HG03460 (cell line): ENCODE measurements around the gene MEPCE.

Experiments
- ATAC-seq: cut with Tn5 transposase; IDR thresholded peaks from one replicate; pipeline ENCODE4 v1.9.1; 2021; ENCODE audit not compliant: unreplicated experiment

MEPCE gene

DNA sequence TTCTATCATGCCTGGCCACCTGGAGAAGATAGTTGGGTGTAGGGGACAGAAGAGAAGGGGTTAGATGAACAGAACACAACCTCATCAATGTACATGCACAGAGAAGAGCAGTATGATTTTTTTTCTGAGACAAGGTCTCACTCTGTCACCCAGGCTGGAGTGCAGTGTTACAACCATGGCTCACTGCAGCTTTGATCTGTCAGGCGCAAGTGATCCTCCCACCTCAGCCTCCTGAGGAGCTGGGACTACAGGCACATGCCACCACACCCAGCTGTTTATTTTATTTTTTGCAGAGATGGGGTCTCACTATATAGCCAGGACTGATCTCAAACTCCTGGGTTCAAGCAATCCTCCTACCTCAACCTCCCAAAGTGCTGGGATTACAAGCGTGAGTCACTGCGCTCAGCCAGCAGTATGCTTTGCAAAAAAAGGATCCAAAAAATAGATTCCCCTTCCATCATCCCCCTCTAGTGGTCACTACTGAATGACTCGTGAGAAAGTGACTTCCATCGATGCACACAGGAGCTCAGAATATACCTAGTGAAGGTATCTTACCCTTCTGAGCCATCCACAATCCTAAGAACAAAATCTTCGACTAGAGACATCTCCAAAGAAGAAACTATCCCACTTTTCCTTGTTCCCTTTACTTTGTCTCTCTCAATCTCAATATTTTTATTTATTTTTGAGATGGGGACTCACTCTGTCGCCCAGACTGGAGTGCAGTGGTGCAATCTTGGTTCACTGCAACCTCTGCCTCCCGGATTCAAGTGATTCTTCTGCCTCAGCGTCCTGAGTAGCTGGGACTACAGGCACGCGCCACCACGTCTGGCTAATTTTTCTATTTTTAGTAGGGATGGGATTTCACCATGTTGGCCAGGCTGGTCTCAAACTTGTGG lies 22.1 kb upstream of the MEPCE start:
- ATAC-seq: no peak

DNA sequence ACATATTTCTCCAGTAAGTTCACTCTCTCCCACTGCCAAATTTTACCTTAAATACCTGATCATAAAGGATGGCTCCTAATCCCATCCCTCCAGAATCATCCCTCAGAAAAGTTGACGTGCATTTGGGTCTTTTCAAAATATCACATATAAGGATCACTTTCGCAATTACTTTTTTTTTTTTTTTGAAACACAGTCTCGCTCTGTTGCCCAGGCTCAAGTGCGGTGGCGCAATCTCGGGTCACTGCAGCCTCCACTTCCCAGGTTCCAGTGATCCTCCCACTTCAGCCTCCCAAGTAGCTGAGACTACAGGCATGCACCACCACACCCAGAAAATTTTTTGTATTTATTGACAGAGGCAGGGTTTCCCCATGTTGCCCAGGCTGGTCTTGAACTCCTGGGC lies 18.5 kb upstream of the MEPCE start:
- no peak for ATAC-seq

DNA sequence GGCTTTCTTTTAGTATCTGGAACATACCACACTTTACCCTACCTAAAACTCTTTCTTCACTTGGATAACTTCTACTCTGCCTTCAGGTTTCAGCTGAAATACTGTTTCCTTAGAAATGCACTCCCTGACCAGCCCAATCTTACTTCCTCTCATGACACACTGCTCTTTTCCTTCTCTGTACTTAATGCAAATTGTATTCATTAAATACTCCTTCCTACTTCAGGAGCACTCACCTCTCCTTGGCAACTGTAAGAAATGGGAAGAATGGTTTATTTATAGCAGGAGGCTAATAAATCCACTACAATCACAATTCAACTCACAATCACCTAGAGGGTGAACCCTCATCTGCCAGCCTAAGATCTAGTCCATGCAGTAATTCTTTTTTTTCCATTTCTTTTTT lies 16.3 kb upstream of the MEPCE start:
- no peak for ATAC-seq

DNA sequence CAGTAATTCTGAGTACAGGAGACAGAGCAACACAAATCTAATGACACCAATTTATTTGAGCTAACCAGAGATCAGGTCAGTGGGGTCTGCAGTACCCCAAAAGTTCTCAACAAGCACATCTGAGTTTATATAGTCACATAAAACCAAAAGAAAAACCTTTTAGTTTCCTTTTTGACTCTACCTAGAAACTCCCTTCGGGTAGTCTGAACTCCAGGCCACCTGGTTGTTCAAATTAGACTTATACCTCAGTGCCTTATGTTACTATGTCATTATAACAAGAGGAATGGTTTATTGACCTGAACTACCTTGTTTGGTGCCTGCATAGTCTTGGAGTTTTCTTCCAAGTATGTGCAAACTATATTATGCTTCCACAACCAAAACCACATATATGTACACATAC lies 15.7 kb upstream of the MEPCE start:
- no peak for ATAC-seq

DNA sequence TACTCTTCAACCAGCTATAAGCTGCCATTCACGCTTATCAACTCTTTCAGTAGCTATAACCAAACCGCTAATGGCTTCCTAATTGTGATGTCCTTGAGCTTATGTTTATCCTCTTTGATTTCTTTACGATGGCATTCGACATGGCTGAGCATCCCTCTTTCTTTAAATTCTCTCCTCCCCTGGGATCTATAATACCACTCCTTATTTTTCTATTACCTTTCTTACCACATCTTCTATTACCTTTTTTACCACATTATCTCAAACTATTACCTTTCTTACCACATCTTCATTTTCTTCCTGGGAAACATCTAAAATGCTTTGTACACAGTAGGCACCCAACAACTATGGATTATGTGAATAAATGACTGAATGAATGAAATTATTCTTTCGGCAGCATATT lies 14.2 kb upstream of the MEPCE start:
- ATAC-seq: no peak

DNA sequence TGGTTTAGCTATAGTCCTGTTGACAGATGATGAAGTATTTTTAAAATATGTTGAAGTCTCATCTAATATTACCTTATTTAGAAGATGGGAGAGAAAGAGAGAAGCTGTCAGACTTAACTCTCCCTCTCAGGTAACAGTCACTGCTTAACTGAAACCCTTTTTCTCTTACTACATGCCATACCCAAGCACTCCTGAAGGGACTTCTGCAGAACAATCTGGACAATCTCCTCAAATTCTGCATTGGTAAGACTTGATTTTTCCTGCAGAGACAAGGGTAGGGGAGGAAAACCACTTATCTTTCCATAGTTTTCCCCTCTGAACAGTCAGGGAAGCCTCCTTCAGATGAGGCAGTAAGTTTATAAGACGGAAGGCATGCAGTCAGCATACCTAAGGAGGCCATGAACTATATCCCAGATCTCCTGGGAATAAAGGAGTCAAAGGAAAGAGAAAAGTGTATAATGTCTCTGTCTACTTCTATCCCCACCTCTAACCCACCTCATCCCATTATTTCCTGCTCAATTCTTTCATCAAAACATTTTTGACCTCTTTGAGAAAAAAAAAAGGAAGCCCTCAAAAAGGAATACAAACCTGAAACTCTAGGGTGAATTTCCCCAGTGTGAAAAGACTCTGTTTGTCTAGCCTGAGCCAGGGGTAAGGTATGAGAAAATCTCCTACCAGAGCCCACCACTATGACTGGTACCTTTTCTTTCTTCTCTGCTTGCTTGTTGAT lies 10.5 kb upstream of the MEPCE start:
- ATAC-seq: no peak

DNA sequence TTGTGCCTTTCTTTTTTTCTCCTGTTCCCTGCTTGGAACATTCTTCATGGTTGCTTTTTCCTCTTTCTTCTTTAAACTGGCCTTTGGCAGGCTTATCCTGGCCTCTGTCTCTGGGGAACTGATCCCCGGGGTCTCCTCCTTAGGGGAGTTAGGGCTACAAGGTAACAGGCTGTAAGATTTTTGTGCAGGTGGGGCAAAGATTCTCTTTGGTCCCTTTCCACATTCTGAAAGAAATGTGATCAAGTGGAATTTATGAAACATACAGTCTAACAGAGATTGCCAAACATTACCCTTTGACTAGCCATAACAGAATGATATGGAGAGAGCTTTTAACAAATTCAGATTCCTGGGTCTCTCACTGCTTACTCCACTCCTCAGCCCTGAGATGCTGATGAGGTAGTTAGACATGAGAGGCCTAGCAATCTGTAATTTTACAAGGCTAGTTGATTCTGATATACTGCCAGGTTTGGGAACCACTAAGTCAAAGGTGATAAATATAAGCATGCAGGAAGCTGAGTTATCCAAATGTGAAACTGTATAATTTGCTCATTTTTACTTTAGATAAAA lies 9.9 kb upstream of the MEPCE start:
- ATAC-seq: no peak

DNA sequence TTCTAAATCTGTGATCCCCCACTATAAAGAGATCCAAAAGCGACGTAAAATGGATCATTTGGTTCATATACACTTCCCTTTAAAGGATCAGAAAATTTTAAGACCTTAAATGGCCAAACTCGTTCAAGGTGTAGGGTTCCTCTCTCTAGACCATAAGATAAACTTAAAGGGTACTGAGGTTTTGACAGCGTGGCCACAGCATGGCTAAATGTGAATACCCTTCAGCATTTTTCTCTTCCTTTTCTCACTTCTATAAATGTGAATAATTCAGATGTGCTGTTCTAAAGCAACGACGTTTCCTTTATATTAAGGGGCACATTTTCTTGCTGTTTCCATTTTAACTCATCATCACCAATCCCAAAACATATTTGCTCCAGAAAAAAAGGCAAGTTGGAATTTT lies 6.3 kb upstream of the MEPCE start:
- no peak for ATAC-seq

DNA sequence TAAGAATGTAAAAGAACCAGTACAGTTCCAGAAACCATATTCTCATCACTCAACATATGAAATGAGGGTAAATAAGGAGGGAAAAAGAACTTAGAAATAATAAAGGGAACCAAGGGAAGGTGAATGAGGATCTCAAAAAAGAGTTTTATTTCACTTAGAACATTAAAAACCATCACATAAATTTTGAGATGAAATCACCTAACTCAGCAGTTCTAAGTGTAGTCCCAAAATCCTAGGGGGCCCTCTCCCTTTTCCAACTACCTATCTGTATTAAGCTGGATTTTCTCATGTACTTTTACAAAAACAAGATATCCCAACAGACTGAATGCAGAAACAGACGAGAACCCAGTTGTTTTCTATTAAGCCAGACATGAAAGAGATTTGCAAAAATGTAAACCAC lies 4.3 kb upstream of the MEPCE start:
- no peak for ATAC-seq

DNA sequence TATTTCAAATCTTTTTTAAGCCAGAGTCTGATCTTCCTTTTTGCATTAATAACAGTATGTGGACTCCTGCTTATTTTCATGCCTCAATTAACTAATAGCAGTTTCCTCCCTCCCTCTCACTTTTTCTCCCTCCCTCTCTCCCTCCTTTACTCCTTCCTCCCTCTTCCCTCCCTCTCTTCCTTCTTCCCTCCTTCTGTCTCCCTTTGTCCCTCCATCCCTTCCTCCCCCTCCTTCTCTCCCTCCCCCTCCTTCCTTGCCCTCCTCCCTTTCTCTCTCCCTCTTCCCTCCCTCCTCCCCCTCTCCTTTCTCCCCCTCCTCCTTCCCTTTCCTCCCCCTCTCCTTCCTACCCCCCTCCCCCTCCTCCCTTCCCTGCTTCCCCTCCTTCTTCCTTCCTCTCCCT lies 3.1 kb upstream of the MEPCE start:
- no peak for ATAC-seq

DNA sequence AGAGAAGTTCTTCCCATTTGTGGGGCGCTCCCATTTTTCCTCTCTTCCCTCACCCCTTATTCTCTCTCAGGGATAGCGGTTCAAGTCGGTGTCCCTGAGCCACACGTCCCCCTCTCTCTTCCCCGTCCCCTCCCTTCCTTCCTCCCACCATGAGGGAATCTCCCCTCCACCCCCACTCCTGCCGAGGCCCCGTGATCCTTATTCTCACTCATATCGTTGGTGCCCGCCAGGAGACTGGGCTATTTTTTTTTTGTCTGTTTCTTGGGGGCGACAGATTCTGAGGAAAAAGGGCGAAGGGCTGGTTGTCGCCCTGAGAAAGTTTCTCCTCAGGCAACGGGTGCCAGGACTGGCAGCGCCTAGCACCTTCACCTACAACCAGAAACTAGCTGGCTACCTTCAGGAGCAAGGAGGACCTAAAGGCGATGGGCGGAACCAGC lies 1.9 kb upstream of the MEPCE start:
- ATAC-seq: no peak

DNA sequence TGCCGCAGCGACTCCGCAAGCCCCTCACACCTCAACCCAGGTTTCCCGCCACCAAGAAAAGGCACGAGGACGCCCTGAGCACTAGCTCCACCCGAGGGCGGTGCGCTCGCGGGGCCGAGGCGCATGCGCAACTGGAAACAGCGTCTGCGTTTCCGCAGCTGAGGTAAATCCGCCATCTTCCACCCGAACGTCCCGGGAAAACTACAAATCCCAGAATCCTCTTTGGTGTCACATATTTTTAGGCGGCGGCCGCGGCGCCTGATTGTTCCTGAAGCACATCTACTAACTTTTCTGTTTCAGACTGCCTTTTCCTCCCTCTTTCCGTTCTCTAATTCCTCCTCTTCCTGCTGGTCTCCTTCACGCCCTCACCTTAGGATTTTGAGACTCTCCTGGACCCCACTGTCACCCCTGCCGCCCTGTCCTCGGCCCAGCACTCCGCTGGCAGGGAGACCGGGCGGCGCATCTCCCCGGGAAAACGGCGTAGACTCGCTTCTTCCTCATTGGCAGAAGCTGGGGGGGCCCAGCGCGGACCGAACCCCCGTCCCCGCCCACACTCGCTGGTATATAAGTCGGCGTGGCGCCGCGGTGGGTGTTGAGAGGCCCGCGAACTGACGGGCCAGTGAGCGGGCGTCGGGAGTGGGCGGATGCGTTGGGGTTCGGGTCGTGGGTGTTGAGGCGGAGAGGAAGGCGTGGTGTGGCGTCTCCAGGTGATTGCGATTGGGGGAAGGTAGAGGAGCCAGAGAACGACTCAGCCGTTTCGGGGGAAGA lies 1.2 kb upstream of the MEPCE start, which contains the start of gene ZCWPW1:
ZCWPW1 (minus strand) TSS at position 505 of the 768 bp plus-strand sequence. CDS start 8,054 bp downstream, outside the sequence.
- ATAC-seq: peak; percentile 46

DNA sequence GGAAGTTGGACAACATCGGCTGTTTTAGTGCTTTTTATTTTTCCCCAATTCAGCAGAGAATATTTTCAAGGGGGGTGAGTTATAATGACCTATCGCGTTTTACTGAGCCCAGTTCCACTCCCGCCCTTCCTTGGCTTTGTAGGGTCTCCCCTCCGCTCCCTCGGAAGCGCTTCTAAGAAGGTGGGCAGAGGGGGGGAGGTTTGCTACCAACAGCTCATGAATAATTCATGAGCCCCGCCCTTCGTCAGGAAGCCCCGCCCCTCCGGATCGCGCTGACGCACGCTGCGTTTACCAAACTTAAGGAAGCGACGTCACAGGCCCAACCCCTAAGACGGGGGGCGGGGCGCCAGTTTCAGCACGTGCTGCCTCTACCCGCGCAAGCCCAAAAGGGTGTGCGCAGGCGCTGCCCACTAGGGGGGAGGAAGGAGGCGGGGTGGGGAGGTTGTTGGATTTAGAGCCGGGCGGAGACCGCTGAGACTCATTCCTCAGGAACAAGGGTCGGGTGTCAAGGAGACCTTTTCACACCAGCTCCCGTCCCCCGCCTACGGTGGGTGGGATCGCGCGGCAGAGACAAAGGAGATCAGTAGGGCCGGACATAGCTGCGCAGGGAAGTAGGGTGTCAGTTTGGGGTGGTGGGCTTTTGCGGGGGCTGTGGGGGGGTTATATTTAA lies 529 bp upstream of the MEPCE start:
- ATAC-seq: peak; percentile 42

DNA sequence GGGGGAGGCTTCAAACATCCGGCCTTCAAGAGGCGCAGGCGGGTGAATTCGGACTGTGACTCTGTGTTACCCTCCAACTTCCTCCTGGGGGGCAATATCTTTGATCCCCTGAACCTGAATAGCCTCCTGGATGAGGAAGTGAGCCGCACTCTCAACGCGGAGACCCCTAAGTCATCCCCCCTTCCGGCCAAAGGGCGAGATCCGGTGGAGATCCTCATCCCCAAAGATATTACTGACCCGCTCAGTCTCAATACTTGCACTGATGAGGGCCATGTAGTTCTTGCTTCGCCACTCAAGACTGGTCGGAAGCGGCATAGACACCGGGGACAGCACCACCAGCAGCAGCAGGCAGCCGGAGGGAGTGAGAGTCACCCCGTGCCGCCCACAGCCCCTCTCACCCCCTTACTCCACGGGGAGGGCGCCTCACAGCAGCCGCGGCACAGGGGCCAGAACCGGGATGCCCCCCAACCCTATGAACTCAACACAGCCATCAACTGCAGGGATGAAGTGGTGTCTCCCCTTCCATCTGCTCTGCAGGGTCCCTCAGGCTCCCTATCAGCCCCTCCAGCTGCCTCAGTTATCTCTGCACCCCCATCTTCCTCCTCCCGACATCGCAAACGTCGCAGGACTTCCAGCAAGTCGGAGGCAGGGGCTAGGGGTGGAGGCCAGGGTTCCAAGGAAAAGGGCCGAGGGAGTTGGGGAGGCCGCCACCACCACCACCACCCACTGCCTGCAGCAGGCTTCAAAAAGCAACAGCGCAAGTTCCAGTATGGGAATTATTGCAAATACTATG lies 1.1 kb downstream of the MEPCE start:
- ATAC-seq: no peak

DNA sequence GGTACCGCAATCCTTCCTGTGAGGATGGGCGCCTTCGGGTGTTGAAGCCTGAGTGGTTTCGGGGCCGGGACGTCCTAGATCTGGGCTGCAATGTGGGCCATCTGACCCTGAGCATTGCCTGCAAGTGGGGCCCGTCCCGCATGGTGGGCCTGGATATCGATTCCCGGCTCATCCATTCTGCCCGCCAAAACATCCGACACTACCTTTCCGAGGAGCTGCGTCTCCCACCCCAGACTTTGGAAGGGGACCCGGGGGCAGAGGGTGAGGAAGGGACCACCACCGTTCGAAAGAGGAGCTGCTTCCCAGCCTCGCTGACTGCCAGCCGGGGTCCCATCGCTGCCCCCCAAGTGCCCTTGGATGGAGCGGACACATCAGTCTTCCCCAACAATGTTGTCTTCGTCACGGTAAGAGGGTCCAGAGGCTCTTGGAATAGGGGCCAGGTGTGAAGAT lies 1.7 kb downstream of the MEPCE start:
- no peak for ATAC-seq

DNA sequence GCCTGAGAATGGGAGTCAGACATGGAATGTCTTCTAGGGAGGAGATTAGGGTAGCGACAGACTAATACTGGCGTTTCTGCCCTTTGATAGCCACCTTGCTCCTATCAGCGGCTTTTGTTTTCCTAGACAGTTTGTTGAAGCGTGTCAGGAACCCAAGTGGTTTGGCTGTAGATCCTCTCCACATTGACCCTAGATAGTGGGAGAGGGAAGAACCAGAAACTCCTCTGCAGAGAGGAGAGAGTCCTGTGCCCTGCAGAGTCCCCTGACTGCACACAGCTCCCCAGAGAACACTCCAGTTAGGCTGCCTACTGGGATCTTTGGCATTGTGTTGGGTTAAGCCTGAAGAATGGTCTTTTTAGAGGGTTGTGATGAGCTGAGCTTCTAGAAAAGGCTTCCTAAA lies 2.4 kb downstream of the MEPCE start:
- ATAC-seq: no peak

DNA sequence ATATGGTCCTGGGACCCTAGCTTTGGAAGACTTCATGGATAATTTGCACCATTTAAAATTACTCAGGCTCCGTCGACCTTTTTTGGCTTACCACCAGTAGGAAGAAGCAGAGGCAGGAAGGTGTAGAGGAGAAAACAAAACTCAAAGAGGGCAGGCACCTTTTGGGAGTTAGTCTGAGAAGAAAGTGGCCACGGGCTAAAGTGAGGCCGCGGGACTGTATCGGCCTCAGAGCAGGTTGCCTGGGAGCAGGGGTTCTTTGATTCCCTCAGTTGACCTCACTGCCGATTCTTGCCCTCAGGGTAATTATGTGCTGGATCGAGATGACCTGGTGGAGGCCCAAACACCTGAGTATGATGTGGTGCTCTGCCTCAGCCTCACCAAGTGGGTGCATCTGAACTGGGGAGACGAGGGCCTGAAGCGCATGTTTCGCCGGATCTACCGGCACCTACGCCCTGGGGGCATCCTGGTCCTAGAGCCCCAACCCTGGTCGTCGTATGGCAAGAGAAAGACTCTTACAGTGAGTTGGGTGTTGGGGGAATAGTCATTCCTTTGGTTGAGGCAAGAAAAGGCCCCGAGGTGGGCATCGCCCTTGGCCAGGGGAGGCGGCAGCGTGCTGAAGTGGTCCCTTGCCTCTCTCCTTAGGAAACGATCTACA lies 3.1 kb downstream of the MEPCE start:
- no peak for ATAC-seq

DNA sequence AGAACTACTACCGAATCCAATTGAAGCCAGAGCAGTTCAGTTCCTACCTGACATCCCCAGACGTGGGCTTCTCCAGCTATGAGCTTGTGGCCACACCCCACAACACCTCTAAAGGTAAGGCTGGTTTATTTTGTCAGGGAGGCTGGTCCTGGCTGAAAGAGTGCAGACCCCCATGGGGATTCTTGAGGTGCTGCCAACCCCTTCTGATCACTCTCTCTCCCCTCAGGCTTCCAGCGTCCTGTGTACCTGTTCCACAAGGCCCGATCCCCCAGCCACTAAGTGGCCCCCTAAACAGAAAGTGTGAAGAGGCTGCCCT lies 3.6 kb downstream of the MEPCE start:
- no peak for ATAC-seq

DNA sequence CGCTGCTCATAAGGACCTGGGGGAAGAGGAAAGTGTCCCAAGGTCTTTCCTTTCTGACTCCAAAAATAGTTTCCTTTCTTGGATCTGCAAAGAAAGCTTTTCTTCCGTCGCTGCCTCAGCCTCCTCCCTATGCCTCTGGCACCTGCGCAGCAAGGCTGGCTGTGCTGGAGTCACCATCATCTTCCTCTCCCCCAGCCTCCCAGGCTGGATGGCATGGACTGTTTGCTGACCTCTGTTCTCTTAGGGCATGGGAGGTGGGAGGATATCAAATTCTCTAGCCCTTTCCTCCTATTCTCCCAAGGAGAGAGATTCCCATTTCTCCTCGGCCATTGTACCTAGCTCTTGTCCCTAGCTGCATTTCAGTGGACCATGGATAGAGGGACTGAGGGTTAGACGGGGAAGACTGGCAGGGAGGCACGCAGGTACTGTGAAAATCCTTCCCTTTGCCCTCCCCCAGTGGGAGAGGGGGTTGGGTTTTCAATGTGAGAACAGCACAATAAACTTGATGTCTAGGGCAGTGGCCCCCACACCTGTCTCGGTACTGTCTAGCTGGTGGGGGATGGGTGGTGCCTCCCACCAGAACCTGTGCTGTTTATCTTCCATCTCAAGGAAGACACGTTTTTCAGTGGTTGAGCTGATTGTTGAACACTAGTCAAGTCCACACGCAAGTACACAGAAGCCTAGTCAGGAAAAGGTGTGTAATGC lies 4.1 kb downstream of the MEPCE start:
- ATAC-seq: no peak
